COR-L47 (cell line): ENCODE measurements around the gene ZNF593OS.

Experiments
- DNase-seq: peaks from one replicate; lab custom pipeline; 2025; lab: John Stamatoyannopoulos, UW

Gene ZNF593OS

GRCh38 chr1:26184086-26184485 lies 12.5 kb upstream of the ZNF593OS start:
- no peak for DNase-seq

- DNase-seq, result no peak
Observed at GRCh38 chr1:26182383-26182696, 10.7 kb upstream of the ZNF593OS start.

- DNase-seq, result no peak
Observed at GRCh38 chr1:26181586-26182382, 10.2 kb upstream of the ZNF593OS start.

- DNase-seq, result no peak
Observed at GRCh38 chr1:26180010-26180506, 8.4 kb upstream of the ZNF593OS start.

- no peak for DNase-seq
Observed at GRCh38 chr1:26177182-26177684, 5.6 kb upstream of the ZNF593OS start, which contains the start of gene CNKSR1. CNKSR1 (plus strand) TSS chr1:26177491; CDS start chr1:26177548, 57 bp downstream.

GRCh38 chr1:26175346-26175745 lies 3.7 kb upstream of the ZNF593OS start:
- no peak for DNase-seq

- no peak for DNase-seq
Observed at GRCh38 chr1:26170472-26170821, 1.2 kb downstream of the ZNF593OS start.

- DNase-seq, result peak; percentile 80
Observed at GRCh38 chr1:26169669-26170471, 1.8 kb downstream of the ZNF593OS start, which contains the start of gene ZNF593. ZNF593 (plus strand) TSS chr1:26169908; CDS start chr1:26169984, 76 bp downstream.

GRCh38 chr1:26169198-26169554 lies 2.5 kb downstream of the ZNF593OS start:
- no peak for DNase-seq

- peak; percentile 67 for DNase-seq
Observed at GRCh38 chr1:26168410-26169197, 3.0 kb downstream of the ZNF593OS start, which contains the start of gene C1orf232. C1orf232 (minus strand) TSS chr1:26168963; CDS start chr1:26168499, 464 bp downstream.

- DNase-seq, result no peak
Observed at GRCh38 chr1:26166719-26167281, 4.8 kb downstream of the ZNF593OS start.

- DNase-seq, result no peak
Observed at GRCh38 chr1:26164861-26165842, 6.5 kb downstream of the ZNF593OS start.

- no peak for DNase-seq
Observed at GRCh38 chr1:26164036-26164860, 7.4 kb downstream of the ZNF593OS start.

- no peak for DNase-seq
Observed at GRCh38 chr1:26163684-26164035, 8.0 kb downstream of the ZNF593OS start.

- DNase-seq, result no peak
Observed at GRCh38 chr1:26162220-26162709, 9.4 kb downstream of the ZNF593OS start.

GRCh38 chr1:26161415-26162219 lies 10.0 kb downstream of the ZNF593OS start:
- DNase-seq, result peak; percentile 79

- no peak for DNase-seq
Observed at GRCh38 chr1:26160527-26161414, 10.9 kb downstream of the ZNF593OS start.

GRCh38 chr1:26159743-26160039 lies 11.9 kb downstream of the ZNF593OS start:
- DNase-seq, result no peak
